ENCODE data around the gene STK32B. TPM values are rescaled to one million over a fixed set of nuclear protein-coding genes. Genes with fewer than 3 reads are reported as not detected.

STK32B gene
- total RNA-seq, 2 experiments from 2014 or later, result not detected

- POLR2A ChIA-PET, result no interaction called here
- TF ChIP-seq CTCF (conservative IDR thresholded peaks at IDR 0.05; ENCODE audit: low read length), result no peak
- TF ChIP-seq EZH2phosphoT487 (IDR thresholded peaks at IDR 0.05; ENCODE audit: borderline replicate concordance, low read depth, low read length), result no peak
- Histone ChIP-seq H2AFZ (ENCODE audit: low read length) (no peak overlapping the region), H3K4me3 (ENCODE audit: low read depth, low read length, poor library complexity, severe bottlenecking) (no peak overlapping the region), H4K20me1 (ENCODE audit: insufficient read depth, low read length) (no peaks in the 10 kb centered on the region), H3K9me3 (ENCODE audit: low read length) (no peaks in the 10 kb centered on the region), H3K4me2 (ENCODE audit: low read length) (no peak overlapping the region), H3K27ac (ENCODE audit: low read depth, low read length, poor library complexity, severe bottlenecking) (no peak overlapping the region), H3K4me1 (ENCODE audit: insufficient read depth, low read length, poor library complexity, severe bottlenecking) (no peaks in the 10 kb centered on the region), H3K36me3 (ENCODE audit: insufficient read depth, low read length) (no peaks in the 10 kb centered on the region), H3K9me2 (ENCODE audit: insufficient read depth, low read length) (no peaks in the 10 kb centered on the region), H3K79me2 (ENCODE audit: insufficient read depth, low read depth, low read length) (no peaks in the 10 kb centered on the region)
- intact Hi-C loops (cut with micrococcal nuclease; ENCODE audit: unreplicated experiment), result no loop called here
- CTCF ChIA-PET (ENCODE audit: unreplicated experiment), result no interaction called here
- BruUV-seq (replicated peaks), result no TSS peak
- no peak for DNase-seq (ENCODE audit: low spot score)
Observed at GRCh38 chr4:5543681-5544080, 492.4 kb downstream of the STK32B start.

- Histone ChIP-seq H2AFZ (ENCODE audit: low read length) (no peak overlapping the region), H3K27ac (ENCODE audit: low read depth, low read length, poor library complexity, severe bottlenecking) (no peak overlapping the region), H3K4me2 (ENCODE audit: low read length) (no peak overlapping the region), H3K9me2 (ENCODE audit: insufficient read depth, low read length) (no peaks in the 10 kb centered on the region), H3K9me3 (ENCODE audit: low read length) (no peaks in the 10 kb centered on the region), H3K79me2 (ENCODE audit: insufficient read depth, low read depth, low read length) (no peaks in the 10 kb centered on the region), H3K36me3 (ENCODE audit: insufficient read depth, low read length) (no peaks in the 10 kb centered on the region), H4K20me1 (ENCODE audit: insufficient read depth, low read length) (no peaks in the 10 kb centered on the region), H3K4me3 (ENCODE audit: low read depth, low read length, poor library complexity, severe bottlenecking) (no peak overlapping the region), H3K4me1 (ENCODE audit: insufficient read depth, low read length, poor library complexity, severe bottlenecking) (no peaks in the 10 kb centered on the region)
- POLR2A ChIA-PET, result no interaction called here
- DNase-seq (ENCODE audit: low spot score), result no peak
- TF ChIP-seq CTCF (conservative IDR thresholded peaks at IDR 0.05; ENCODE audit: low read length), result no peak
- no peak for TF ChIP-seq EZH2phosphoT487 (IDR thresholded peaks at IDR 0.05; ENCODE audit: borderline replicate concordance, low read depth, low read length)
- BruUV-seq (replicated peaks), result no TSS peak
- CTCF ChIA-PET (ENCODE audit: unreplicated experiment), result no interaction called here
- intact Hi-C loops (cut with micrococcal nuclease; ENCODE audit: unreplicated experiment), result no loop called here
Observed at GRCh38 chr4:5544762-5545161, 493.5 kb downstream of the STK32B start.

- H3K4me1 ChIP-seq (ENCODE audit: insufficient read depth, low read length, poor library complexity, severe bottlenecking), result no peaks in the 10 kb centered on the region
- no peaks in the 10 kb centered on the region for H3K9me3 ChIP-seq (ENCODE audit: low read length)
- POLR2A ChIA-PET, result no interaction called here
- no TSS peak for BruUV-seq (replicated peaks)
- H3K27ac ChIP-seq (ENCODE audit: low read depth, low read length, poor library complexity, severe bottlenecking), result no peak overlapping the region
- no peaks in the 10 kb centered on the region for H3K79me2 ChIP-seq (ENCODE audit: insufficient read depth, low read depth, low read length)
- intact Hi-C loops (cut with micrococcal nuclease; ENCODE audit: unreplicated experiment), result no loop called here
- DNase-seq (ENCODE audit: low spot score), result no peak
- H3K4me2 ChIP-seq (ENCODE audit: low read length), result no peak overlapping the region
- no peaks in the 10 kb centered on the region for H3K36me3 ChIP-seq (ENCODE audit: insufficient read depth, low read length)
- H2AFZ ChIP-seq (ENCODE audit: low read length), result no peak overlapping the region
- H3K9me2 ChIP-seq (ENCODE audit: insufficient read depth, low read length), result no peaks in the 10 kb centered on the region
- CTCF ChIA-PET (ENCODE audit: unreplicated experiment), result no interaction called here
- no peak for TF ChIP-seq EZH2phosphoT487 (IDR thresholded peaks at IDR 0.05; ENCODE audit: borderline replicate concordance, low read depth, low read length)
- TF ChIP-seq CTCF (conservative IDR thresholded peaks at IDR 0.05; ENCODE audit: low read length), result no peak
- H4K20me1 ChIP-seq (ENCODE audit: insufficient read depth, low read length), result no peaks in the 10 kb centered on the region
- H3K4me3 ChIP-seq (ENCODE audit: low read depth, low read length, poor library complexity, severe bottlenecking), result no peak overlapping the region
Observed at GRCh38 chr4:5545271-5545670, 494.0 kb downstream of the STK32B start.
